GM21737 (cell line): ENCODE results near the gene B4GALNT3.

ENCODE experiments used
- ATAC-seq: cut with Tn5 transposase; IDR thresholded peaks from one replicate; pipeline ENCODE4 v1.9.1; 2021; ENCODE audit warnings: mild to moderate bottlenecking, moderate library complexity; ENCODE audit not compliant: unreplicated experiment

B4GALNT3 gene

DNA sequence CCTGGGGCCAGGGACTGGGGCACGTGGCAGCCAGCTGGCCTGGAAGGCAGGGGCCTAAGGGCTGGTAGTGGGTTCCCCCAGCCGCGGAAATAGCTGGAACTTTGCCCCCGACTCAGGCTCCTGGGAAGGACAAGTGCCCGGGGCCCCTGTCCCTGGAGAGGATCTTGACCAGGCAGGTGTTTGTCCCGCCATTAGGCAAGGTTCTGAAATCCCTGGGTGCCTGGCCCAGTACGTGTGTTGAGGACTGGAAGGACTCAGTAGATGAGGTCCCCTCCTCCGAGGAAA lies 94.2 kb downstream of the B4GALNT3 start:
- no peak for ATAC-seq

GRCh38 chr12:556498-556897 lies 96.8 kb downstream of the B4GALNT3 start:
- ATAC-seq: no peak

- no peak for ATAC-seq
These were observed 98.8 kb downstream of the B4GALNT3 start for GRCh38 chr12:558580-558979.

- no peak for ATAC-seq
These were observed 99.6 kb downstream of the B4GALNT3 start for GRCh38 chr12:559208-559905.

DNA sequence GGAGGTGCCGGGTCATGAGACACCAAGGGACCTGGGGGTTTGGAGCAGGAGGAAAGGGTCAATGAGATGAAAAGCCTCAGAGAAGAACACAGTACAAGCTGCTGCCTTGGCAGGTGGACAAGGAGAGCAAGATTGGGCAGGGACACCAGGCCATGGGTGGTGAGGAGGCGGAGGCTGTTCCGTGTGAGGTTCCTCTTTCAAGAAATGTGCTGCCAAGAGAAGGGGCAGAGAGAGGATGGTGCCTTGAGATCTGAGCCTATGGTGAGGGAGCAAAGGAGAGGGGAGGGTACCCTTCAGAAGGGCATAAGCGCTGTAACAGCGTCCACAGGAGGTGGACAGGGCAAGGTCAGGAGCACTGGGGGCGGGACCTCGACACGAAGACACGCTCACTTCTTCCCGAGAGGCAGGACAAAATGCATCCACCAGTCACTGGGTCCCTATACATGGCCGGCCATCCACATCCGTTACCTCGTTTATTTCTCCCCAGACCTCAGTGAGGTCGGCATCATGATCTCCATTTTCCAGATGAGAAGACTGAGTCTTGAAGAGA lies 100.2 kb downstream of the B4GALNT3 start:
- ATAC-seq: no peak

GRCh38 chr12:560691-561390 lies 101.1 kb downstream of the B4GALNT3 start:
- no peak for ATAC-seq

GRCh38 chr12:561391-561705 lies 101.6 kb downstream of the B4GALNT3 start:
- no peak for ATAC-seq

GRCh38 chr12:561908-562593 lies 102.3 kb downstream of the B4GALNT3 start:
- ATAC-seq: no peak

DNA sequence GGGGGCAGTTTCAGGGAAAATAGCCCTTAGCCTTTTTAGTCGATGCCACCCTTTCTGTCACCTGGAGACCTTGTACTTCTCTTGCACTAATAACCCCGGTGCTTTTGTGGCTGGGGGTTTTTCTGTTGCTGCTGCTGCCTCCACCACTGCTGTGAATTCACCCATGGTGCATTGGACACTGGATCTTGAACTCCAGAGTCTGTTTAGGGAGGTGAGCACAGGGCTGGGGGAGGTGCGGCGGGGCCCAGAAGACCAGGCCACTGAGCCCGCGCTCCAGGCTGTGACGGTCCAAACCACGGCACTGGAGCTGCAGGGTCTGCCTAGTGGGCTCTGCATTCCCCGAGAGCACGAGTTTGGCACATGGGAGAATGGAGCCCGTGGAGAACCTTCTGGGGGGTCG lies 102.9 kb downstream of the B4GALNT3 start:
- ATAC-seq: no peak

DNA sequence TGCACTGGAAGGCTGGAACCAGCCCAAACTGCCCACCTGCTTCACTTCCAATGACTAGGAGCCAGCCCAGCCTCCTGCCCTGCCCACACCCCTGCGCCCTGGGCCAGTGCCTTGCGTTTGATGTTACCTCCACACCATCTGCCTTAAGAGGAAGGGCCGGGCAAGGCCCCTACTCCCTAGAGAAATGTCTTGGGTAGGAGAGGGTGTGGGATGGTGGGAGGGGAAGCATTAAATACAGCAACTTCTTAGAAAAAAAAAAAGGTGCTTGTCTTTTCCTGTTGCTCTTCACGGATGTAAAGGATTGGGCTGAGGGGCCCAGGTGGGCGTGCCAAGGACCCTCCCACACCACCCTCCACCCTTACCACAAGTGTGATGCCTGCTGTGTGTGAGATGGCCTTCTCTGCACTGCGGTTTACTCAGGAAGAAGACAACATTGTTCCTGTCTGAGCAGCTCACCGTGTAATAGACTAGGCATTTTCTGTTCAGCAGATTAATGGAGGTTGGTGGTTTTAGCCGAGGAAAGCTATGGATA lies 103.6 kb downstream of the B4GALNT3 start:
- ATAC-seq: no peak

DNA sequence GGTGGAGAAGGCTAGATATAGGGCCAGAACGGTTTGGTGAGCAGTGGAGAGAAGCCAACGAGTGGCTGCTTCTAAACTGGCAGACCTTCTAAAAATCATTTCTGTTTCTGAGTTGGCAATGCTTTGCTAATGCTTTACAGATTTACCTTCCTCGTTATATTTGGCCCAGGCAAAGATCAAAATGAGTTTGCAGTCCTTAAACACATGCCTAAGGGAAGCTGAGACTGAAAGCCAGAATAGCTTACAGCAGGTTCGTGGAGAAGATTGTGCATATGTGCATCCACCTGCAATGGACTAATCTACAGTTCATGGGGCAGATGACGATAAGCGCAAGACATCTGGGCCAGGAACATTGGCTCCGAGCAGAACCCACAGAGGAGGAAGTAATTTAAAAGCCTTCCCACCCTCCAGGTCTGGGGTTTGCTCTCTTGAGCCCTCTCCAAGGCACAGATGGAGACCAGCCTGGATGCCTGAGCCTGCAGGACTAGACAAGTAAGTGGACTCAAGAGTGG lies 104.1 kb downstream of the B4GALNT3 start:
- ATAC-seq: no peak

DNA sequence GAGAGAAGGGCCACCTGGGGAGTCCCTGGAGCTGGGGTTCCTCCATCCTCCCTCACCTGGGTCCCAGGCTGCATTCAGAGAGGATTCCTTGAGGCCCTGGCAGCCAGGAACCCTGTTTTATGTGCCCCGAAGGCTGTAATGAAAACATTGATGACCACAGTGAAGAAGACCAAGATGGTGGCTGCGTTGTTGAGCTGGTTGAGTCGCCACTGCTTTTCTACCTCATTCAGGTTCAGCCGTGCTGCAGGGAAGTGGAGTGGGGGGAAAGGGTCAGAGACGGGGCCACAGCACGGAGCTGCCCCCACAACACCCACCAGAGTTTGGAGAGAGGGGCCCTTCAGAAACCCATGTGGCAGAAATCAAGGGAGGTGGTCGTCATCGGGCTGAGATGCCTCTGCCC lies 105.4 kb downstream of the B4GALNT3 start:
- ATAC-seq: no peak

DNA sequence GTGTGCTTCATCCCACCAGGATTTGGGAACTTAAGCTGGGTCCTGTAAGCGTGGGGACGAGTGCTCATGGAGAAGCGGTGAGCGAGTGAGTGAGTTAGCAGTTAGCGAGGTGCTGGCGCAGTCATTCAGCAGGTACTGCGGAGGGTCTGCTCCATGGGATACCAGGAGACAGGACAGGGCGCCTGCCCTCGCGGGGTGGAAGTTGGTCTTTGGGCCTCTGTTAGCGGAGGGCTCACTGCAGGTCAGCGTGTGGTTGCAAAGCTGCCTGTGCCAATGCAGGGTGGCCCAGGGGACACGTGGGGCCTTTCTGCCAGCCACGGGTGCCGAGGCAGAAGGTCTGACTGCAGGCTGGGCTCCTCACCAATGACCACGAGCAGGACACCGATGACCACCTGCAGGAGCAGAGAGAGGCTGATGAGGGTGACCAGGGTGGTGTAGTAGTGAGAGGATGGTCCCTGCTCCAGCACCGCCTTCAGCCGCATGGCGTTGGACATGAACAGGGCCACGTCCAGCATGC lies 105.9 kb downstream of the B4GALNT3 start:
- ATAC-seq: no peak

- no peak for ATAC-seq
These were observed 108.7 kb downstream of the B4GALNT3 start for GRCh38 chr12:568486-568885.

- ATAC-seq: no peak
These were observed 109.4 kb downstream of the B4GALNT3 start for GRCh38 chr12:569091-569676.

DNA sequence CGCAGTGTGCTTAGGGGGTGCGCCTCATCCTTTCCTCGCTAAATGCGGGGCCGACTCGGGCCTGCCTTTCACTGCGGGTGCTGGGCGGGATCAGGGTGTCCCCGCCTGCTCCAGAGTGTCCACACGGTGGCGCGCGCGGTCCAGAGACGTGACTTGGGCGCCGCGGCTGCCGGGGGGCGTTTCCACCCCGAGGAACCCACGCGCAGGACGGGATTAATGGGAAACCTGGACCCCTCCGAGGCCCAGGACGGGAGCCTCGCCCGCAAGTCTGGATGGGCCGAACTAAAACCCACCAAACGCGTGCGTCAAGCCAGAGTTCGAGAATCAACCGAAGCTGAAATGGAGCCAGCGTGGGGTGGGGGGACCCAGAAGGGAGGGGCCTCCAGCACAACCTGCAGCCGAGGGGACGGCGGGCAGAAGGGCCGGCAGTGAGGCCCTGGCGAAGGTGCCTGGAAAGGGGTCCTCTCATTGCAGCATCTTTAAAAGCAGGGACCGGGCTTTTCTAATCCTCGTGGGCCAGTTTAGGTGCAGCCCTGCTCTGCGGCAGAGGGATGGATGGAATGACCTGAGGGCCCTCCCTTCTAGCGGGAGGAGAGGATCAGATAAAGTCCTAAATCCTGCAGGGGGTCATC lies 110.2 kb downstream of the B4GALNT3 start:
- no peak for ATAC-seq

- ATAC-seq: no peak
These were observed 110.7 kb downstream of the B4GALNT3 start for GRCh38 chr12:570435-570920.

DNA sequence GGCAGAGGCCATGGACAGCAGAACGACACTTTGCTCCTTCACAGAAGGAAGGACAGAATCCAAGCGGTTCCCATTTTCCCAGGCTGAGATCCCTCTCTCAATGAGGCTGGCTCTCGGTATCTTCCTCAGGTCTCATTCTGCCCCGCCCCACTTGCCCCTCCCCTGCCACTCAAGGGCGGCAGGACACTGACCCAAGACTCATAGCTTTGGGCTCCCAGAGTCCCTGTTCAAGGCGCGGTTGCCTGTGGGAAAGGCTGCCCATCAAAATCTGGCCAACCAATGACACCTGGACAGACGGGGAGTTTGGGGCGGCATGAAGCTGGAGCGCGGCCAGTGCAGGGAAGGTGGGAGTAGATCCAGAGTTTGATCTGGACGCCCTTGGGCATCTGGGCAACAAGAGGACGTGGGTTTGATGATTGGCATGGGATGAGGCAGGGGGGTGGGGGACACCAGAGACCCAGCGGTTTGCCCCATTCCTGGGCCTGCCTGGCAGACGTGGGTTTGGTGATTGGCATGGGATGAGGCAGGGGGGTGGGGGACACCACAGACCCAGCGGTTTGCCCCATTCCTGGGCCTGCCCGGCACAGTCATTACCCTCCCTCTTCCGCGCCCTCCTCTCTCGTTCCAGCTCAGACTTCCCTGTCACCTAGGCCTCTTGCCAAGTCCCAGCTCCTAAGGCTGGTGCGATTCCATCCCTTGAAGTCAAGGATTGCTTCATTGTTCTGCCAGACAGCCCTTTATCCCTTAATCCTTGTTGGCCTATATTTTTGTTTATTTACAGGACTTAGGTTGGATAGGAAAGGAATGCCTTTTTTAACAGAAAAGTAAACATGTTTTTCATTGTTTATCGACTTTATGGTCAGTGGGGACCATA lies 111.4 kb downstream of the B4GALNT3 start:
- no peak for ATAC-seq

DNA sequence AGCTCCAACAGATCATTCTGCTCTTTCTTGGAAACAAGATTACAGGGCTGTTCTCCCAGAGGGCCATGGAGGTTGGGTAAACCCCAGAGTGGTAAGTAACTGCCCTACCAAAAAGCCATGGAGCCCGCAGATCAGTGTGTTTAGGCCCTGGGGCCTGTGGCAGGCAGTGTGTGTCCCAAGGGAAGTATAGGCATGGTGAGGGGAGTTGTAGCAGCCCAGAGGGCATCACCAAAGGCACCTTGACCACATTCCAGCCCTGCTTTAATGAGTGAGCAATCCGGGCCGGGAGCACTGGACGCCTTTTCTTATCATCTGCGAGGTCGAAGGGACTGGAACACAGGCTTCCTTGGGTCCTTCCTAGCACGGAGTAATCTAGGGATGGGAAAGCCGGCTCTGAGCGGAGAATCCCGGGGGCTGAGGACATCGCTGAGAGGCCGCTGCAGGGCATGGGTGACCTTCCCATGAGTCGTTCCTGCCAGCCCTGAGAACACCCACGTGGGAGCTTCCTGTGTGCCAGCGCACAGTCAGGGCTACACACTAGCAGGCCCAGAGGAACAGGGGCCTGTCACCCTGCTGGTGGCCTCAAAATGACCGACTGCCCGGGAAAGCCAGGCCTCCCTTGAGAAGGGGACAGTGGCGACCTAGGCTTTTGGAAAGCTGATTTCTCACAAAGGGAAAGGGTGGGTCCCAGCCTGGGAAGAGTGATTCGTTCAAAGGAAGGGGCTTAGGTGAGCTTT lies 112.2 kb downstream of the B4GALNT3 start:
- ATAC-seq: no peak
